GM23338 (cell line): ENCODE measurements around the gene HHATL. TPM values are rescaled to one million over a fixed set of nuclear protein-coding genes. Genes with fewer than 3 reads are reported as not detected.

Experiments used
- EZH2 ChIP-seq: fragments of 200-600 bp; sonication (generic); IDR thresholded peaks from one replicate; pipeline ENCODE4 v1.8.0; 2017; ENCODE audit warnings: antibody characterized with exemption, mild to moderate bottlenecking, low read depth; ENCODE audit not compliant: unreplicated experiment
- JUNB ChIP-seq: IDR thresholded peaks from one replicate; pipeline ENCODE4 v1.6.1; 2016; ENCODE audit warnings: antibody characterized with exemption; ENCODE audit not compliant: unreplicated experiment
- STAT1 ChIP-seq: IDR thresholded peaks from one replicate; pipeline ENCODE4 v1.6.1; 2016; ENCODE audit warnings: antibody characterized with exemption; ENCODE audit not compliant: unreplicated experiment
- ZNF114 ChIP-seq: fragments of 250-450 bp; sonication (Bioruptor Pico); IDR thresholded peaks from 2 replicates; pipeline ENCODE4 v1.5.0; 2020; ENCODE audit warnings: mild to moderate bottlenecking, moderate library complexity
- polyA plus RNA-seq: library from polyadenylated mRNA; unstranded; fragments of >200 nt; fragmentation: Nextera tagmentation; extraction: Ambion mirVana; gene quantifications from 2 replicates; pipeline ENCODE4 v1.2.1, GENCODE V29; 2016
- total RNA-seq: library from RNA; depleted of rRNA; stranded (reverse); fragments of >200 nt; shearing (Covaris generic); gene quantifications from 2 replicates; pipeline ENCODE4 v1.2.3, GENCODE V29; 2014
- TF ChIP-seq, protein P1 (sequence below): IDR thresholded peaks from one replicate; pipeline ENCODE4 v1.6.1; 2018; ENCODE audit warnings: antibody characterized with exemption; ENCODE audit not compliant: unreplicated experiment
- TF ChIP-seq, protein P2 (sequence below): fragments of 250-450 bp; sonication (Bioruptor Pico); IDR thresholded peaks from 2 replicates; pipeline ENCODE4 v1.5.0; 2020; ENCODE audit warnings: mild to moderate bottlenecking, moderate library complexity

Gene HHATL
- total and polyA plus RNA-seq, 2 experiments from 2014 or later, result not detected

GRCh38 chr3:42655980-42656679 is 46.5 kb downstream of the HHATL start (continued):
- TF ChIP-seq, protein P1, sequence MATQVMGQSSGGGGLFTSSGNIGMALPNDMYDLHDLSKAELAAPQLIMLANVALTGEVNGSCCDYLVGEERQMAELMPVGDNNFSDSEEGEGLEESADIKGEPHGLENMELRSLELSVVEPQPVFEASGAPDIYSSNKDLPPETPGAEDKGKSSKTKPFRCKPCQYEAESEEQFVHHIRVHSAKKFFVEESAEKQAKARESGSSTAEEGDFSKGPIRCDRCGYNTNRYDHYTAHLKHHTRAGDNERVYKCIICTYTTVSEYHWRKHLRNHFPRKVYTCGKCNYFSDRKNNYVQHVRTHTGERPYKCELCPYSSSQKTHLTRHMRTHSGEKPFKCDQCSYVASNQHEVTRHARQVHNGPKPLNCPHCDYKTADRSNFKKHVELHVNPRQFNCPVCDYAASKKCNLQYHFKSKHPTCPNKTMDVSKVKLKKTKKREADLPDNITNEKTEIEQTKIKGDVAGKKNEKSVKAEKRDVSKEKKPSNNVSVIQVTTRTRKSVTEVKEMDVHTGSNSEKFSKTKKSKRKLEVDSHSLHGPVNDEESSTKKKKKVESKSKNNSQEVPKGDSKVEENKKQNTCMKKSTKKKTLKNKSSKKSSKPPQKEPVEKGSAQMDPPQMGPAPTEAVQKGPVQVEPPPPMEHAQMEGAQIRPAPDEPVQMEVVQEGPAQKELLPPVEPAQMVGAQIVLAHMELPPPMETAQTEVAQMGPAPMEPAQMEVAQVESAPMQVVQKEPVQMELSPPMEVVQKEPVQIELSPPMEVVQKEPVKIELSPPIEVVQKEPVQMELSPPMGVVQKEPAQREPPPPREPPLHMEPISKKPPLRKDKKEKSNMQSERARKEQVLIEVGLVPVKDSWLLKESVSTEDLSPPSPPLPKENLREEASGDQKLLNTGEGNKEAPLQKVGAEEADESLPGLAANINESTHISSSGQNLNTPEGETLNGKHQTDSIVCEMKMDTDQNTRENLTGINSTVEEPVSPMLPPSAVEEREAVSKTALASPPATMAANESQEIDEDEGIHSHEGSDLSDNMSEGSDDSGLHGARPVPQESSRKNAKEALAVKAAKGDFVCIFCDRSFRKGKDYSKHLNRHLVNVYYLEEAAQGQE, result no peak
- TF ChIP-seq ZNF114 (CRISPR knock-in tag), result no peak
- no peak for TF ChIP-seq JUNB
- no peak for TF ChIP-seq EZH2
- TF ChIP-seq STAT1, result no peak
- TF ChIP-seq, protein P2, sequence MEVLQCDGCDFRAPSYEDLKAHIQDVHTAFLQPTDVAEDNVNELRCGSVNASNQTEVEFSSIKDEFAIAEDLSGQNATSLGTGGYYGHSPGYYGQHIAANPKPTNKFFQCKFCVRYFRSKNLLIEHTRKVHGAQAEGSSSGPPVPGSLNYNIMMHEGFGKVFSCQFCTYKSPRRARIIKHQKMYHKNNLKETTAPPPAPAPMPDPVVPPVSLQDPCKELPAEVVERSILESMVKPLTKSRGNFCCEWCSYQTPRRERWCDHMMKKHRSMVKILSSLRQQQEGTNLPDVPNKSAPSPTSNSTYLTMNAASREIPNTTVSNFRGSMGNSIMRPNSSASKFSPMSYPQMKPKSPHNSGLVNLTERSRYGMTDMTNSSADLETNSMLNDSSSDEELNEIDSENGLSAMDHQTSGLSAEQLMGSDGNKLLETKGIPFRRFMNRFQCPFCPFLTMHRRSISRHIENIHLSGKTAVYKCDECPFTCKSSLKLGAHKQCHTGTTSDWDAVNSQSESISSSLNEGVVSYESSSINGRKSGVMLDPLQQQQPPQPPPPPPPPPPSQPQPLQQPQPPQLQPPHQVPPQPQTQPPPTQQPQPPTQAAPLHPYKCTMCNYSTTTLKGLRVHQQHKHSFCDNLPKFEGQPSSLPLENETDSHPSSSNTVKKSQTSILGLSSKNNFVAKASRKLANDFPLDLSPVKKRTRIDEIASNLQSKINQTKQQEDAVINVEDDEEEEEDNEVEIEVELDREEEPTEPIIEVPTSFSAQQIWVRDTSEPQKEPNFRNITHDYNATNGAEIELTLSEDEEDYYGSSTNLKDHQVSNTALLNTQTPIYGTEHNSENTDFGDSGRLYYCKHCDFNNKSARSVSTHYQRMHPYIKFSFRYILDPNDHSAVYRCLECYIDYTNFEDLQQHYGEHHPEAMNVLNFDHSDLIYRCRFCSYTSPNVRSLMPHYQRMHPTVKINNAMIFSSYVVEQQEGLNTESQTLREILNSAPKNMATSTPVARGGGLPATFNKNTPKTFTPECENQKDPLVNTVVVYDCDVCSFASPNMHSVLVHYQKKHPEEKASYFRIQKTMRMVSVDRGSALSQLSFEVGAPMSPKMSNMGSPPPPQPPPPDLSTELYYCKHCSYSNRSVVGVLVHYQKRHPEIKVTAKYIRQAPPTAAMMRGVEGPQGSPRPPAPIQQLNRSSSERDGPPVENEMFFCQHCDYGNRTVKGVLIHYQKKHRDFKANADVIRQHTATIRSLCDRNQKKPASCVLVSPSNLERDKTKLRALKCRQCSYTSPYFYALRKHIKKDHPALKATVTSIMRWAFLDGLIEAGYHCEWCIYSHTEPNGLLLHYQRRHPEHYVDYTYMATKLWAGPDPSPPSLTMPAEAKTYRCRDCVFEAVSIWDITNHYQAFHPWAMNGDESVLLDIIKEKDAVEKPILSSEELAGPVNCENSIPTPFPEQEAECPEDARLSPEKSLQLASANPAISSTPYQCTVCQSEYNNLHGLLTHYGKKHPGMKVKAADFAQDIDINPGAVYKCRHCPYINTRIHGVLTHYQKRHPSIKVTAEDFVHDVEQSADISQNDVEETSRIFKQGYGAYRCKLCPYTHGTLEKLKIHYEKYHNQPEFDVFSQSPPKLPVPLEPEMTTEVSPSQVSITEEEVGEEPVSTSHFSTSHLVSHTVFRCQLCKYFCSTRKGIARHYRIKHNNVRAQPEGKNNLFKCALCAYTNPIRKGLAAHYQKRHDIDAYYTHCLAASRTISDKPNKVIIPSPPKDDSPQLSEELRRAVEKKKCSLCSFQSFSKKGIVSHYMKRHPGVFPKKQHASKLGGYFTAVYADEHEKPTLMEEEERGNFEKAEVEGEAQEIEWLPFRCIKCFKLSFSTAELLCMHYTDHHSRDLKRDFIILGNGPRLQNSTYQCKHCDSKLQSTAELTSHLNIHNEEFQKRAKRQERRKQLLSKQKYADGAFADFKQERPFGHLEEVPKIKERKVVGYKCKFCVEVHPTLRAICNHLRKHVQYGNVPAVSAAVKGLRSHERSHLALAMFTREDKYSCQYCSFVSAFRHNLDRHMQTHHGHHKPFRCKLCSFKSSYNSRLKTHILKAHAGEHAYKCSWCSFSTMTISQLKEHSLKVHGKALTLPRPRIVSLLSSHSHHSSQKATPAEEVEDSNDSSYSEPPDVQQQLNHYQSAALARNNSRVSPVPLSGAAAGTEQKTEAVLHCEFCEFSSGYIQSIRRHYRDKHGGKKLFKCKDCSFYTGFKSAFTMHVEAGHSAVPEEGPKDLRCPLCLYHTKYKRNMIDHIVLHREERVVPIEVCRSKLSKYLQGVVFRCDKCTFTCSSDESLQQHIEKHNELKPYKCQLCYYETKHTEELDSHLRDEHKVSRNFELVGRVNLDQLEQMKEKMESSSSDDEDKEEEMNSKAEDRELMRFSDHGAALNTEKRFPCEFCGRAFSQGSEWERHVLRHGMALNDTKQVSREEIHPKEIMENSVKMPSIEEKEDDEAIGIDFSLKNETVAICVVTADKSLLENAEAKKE, result no peak
